ENCODE results near the gene FIBCD1. TPM values are rescaled to one million over a fixed set of nuclear protein-coding genes. Genes with fewer than 3 reads are reported as not detected.

The FIBCD1 gene
- polyA plus RNA-seq, 1 of the 3 experiments (the other 2 are of a cell fraction): 1.3 TPM

DNA sequence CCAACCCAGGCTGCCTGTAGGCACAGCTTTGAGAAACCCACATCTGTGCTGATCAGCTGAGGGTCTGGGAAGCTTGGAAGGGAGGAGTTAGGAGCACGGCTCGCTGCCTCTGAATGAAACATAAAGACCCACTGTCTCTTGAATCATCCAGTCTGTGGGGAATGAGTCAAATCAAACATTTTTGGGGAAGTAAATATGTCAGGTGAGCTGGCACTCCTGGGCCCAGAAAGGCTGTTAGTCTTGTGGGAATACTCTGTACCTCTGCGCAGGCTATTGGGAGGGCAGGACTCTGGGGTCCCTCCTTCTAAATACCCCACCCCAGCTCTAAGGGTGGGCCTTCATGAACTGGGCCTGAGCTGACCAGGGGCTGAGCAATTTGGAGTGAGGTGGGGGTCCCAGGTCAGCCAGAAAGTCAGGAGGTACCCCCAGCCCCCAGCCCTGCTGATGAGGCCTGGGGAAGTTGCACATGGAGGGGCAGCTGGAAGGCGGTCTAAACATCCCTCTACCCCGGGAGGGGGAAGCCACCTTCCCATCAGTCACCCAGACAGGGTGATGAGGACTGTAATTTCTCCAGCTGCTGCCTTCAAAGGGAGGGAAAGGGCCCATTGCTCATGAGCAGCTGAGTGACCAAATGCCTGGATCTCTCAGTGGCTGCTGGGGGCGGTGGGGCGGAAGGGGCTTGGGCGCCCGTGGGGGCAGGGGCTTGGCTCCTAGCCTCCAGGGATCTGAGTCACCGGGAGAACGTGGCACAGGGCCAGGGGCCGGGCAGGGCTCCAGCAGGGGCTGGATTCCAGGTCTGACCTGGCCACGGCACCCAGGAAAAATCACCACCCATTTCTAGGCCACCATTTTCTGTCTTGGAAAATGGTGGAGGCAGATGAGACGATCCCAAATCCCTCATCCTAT lies 10.8 kb downstream of the FIBCD1 start (continued):
- TF ChIP-seq SMC3 (IDR thresholded peaks at IDR 0.05; ENCODE audit: low read depth, low read length) (no peak), ELF1 (IDR thresholded peaks at IDR 0.05) (no peak), FOXM1 (IDR thresholded peaks at IDR 0.05; ENCODE audit: low read depth) (no peak), POLR2AphosphoS5 (IDR thresholded peaks at IDR 0.05; ENCODE audit: low read depth, low read length) (no peak; the same call in 1 of the 2 replicates), FOXJ3 (CRISPR knock-in tag; IDR thresholded peaks at IDR 0.05) (no peak), RFX5 (IDR thresholded peaks at IDR 0.05; ENCODE audit: low read length) (no peak), RAD21 (IDR thresholded peaks at IDR 0.05; ENCODE audit: low read length) (no peak), NRF1 (IDR thresholded peaks at IDR 0.05; ENCODE audit: low read depth, low read length) (no peak), RCOR1 (IDR thresholded peaks at IDR 0.05; ENCODE audit: low read length) (no peak)
- TF ChIP-seq, protein P1, sequence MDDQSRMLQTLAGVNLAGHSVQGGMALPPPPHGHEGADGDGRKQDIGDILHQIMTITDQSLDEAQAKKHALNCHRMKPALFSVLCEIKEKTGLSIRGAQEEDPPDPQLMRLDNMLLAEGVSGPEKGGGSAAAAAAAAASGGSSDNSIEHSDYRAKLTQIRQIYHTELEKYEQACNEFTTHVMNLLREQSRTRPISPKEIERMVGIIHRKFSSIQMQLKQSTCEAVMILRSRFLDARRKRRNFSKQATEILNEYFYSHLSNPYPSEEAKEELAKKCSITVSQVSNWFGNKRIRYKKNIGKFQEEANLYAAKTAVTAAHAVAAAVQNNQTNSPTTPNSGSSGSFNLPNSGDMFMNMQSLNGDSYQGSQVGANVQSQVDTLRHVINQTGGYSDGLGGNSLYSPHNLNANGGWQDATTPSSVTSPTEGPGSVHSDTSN (IDR thresholded peaks at IDR 0.05): peak; percentile 74
- TF ChIP-seq, protein P2, sequence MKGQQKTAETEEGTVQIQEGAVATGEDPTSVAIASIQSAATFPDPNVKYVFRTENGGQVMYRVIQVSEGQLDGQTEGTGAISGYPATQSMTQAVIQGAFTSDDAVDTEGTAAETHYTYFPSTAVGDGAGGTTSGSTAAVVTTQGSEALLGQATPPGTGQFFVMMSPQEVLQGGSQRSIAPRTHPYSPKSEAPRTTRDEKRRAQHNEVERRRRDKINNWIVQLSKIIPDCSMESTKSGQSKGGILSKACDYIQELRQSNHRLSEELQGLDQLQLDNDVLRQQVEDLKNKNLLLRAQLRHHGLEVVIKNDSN (IDR thresholded peaks at IDR 0.05; ENCODE audit: borderline replicate concordance, low read depth): no peak

DNA sequence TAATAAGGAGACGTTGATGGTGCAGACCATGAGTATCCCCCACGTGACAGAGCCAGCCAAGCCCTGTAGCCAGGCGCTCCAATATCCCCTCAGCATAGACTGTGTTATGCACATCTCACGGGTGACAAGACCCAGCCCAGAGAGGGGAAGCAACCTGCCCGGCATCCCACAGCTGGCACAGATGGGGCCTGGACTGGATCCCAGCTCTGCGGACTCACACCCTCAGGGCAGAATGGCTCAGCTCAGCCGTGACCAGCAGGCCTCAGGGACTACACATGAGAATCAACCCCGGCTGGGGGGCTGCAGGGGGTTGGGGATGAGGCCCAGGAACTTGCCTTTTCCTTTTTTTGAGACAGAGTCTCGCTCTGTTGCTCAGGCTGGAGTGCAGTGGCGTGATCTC lies 11.7 kb downstream of the FIBCD1 start:
- Histone ChIP-seq H3K27ac (ENCODE audit: low read depth in 2 of 2, low read length in 1 of 2) (peak overlapping the region in 1 of 2 experiments; percentile 71; a peak in 1 of 4 replicates), H4K20me1 (ENCODE audit: insufficient read depth) (no peaks in the 10 kb centered on the region), H3K4me3 (ENCODE audit: low read depth in 2 of 2, low read length in 1 of 2) (no peak overlapping the region), H2AFZ (ENCODE audit: low read depth) (no peak overlapping the region), H3K27me3 (ENCODE audit: insufficient read depth) (no peaks in the 10 kb centered on the region; the same call in 1 of the 2 replicates), H3K79me2 (ENCODE audit: insufficient read depth) (no peaks in the 10 kb centered on the region), H3K9me3 (no peaks in the 10 kb centered on the region), H3K36me3 (replicated peaks in 1 of 2; ENCODE audit: control insufficient read depth in 1 of 2, insufficient read depth in 2 of 2, low read length in 1 of 2) (no peaks in the 10 kb centered on the region), H3K4me2 (no peak overlapping the region), H3K9ac (no peak overlapping the region), H3K9me2 (no peaks in the 10 kb centered on the region), H3F3A (replicated peaks; ENCODE audit: insufficient read depth) (peaks cover under 1% of the 10 kb centered on the region), H3K4me1 (ENCODE audit: control insufficient read depth in 1 of 2, insufficient read depth in 2 of 2, low read depth in 1 of 2, low read length in 1 of 2) (peaks cover 11 to 12% of the 10 kb centered on the region in 2 experiments; a peak in 3 of 4 replicates)
- no peak for DNase-seq
- POLR2A ChIA-PET: no interaction called here
- WGBS (ENCODE audit: low lambda C conversion rate): 93% methylated on average over 7 of the region's 10 CpGs
- CTCF ChIA-PET: interaction anchor here (1.5 to 3.0 kb wide), 8 partner anchors 9 to 120 kb away, joined by 4 to 10 read pairs (median 7); no protein-coding TSS in a partner anchor
- TF ChIP-seq RAD21 (IDR thresholded peaks at IDR 0.05; ENCODE audit: low read length) (no peak), NFIC (IDR thresholded peaks at IDR 0.05; ENCODE audit: borderline replicate concordance) (no peak), SMC3 (IDR thresholded peaks at IDR 0.05; ENCODE audit: low read depth, low read length) (no peak), CHD2 (IDR thresholded peaks at IDR 0.05; ENCODE audit: low read length, partially characterized antibody) (no peak), TEAD4 (IDR thresholded peaks at IDR 0.05; ENCODE audit: borderline replicate concordance, insufficient read depth) (no peak), MEF2A (IDR thresholded peaks at IDR 0.05; ENCODE audit: borderline replicate concordance, low read depth) (no peak), MXI1 (IDR thresholded peaks at IDR 0.05; ENCODE audit: low read depth, low read length) (no peak), SIN3A (IDR thresholded peaks at IDR 0.05; ENCODE audit: borderline replicate concordance, low read depth, low read length) (no peak), EZH2phosphoT487 (IDR thresholded peaks at IDR 0.05; ENCODE audit: borderline replicate concordance, low read depth) (no peak), FOXJ3 (CRISPR knock-in tag; IDR thresholded peaks at IDR 0.05) (no peak)
- TF ChIP-seq, protein P3, sequence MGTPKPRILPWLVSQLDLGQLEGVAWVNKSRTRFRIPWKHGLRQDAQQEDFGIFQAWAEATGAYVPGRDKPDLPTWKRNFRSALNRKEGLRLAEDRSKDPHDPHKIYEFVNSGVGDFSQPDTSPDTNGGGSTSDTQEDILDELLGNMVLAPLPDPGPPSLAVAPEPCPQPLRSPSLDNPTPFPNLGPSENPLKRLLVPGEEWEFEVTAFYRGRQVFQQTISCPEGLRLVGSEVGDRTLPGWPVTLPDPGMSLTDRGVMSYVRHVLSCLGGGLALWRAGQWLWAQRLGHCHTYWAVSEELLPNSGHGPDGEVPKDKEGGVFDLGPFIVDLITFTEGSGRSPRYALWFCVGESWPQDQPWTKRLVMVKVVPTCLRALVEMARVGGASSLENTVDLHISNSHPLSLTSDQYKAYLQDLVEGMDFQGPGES (IDR thresholded peaks at IDR 0.05; ENCODE audit: low read depth, low read length): no peak
- TF ChIP-seq, protein P4, sequence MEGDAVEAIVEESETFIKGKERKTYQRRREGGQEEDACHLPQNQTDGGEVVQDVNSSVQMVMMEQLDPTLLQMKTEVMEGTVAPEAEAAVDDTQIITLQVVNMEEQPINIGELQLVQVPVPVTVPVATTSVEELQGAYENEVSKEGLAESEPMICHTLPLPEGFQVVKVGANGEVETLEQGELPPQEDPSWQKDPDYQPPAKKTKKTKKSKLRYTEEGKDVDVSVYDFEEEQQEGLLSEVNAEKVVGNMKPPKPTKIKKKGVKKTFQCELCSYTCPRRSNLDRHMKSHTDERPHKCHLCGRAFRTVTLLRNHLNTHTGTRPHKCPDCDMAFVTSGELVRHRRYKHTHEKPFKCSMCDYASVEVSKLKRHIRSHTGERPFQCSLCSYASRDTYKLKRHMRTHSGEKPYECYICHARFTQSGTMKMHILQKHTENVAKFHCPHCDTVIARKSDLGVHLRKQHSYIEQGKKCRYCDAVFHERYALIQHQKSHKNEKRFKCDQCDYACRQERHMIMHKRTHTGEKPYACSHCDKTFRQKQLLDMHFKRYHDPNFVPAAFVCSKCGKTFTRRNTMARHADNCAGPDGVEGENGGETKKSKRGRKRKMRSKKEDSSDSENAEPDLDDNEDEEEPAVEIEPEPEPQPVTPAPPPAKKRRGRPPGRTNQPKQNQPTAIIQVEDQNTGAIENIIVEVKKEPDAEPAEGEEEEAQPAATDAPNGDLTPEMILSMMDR (IDR thresholded peaks at IDR 0.05): no peak
- TF ChIP-seq, protein P5, sequence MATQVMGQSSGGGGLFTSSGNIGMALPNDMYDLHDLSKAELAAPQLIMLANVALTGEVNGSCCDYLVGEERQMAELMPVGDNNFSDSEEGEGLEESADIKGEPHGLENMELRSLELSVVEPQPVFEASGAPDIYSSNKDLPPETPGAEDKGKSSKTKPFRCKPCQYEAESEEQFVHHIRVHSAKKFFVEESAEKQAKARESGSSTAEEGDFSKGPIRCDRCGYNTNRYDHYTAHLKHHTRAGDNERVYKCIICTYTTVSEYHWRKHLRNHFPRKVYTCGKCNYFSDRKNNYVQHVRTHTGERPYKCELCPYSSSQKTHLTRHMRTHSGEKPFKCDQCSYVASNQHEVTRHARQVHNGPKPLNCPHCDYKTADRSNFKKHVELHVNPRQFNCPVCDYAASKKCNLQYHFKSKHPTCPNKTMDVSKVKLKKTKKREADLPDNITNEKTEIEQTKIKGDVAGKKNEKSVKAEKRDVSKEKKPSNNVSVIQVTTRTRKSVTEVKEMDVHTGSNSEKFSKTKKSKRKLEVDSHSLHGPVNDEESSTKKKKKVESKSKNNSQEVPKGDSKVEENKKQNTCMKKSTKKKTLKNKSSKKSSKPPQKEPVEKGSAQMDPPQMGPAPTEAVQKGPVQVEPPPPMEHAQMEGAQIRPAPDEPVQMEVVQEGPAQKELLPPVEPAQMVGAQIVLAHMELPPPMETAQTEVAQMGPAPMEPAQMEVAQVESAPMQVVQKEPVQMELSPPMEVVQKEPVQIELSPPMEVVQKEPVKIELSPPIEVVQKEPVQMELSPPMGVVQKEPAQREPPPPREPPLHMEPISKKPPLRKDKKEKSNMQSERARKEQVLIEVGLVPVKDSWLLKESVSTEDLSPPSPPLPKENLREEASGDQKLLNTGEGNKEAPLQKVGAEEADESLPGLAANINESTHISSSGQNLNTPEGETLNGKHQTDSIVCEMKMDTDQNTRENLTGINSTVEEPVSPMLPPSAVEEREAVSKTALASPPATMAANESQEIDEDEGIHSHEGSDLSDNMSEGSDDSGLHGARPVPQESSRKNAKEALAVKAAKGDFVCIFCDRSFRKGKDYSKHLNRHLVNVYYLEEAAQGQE (IDR thresholded peaks at IDR 0.05; ENCODE audit: low read depth, low read length): no peak
